Measurements from ENCODE around the gene VPS39. TPM values are rescaled to one million over a fixed set of nuclear protein-coding genes. Genes with fewer than 3 reads are reported as not detected.

Gene VPS39
- total RNA-seq, 1 donor from 2014 or later = 79.9 TPM

DNA sequence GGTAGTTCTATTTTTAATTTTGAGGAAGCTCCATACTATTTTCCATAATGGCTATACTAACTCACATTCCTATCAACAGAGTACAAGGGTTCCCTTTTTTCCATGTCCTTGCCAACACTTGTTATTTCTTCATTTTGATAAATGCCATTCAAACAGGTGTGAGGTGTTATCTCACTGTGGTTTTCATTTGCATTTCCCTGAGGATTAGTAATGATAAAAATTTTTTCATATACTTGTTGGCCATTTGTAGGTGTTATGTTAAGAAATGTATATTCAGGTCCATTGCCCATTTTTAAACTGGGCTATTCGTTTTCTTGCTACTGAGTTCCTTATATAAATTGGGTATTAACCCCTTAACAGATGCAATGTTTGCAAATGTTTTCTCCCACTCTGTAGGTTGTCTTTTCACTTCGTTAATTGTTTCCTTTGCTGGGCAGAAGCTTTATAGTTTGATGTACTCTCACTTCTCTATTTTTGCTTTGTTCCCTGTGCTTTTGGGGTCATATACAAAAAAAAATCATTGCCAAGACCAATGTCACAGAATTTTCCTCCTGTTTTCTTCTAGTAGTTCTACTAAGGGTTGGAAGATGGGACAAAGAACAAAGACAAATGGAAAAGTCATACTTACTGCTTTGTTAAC, 11.0 kb upstream of the VPS39 start:
- no peaks in the 10 kb centered on the region for H3K4me1 ChIP-seq
- H3K9me3 ChIP-seq = no peaks in the 10 kb centered on the region
- ATAC-seq = no peak
- H3K4me3 ChIP-seq = no peak overlapping the region
- TF ChIP-seq CTCF (IDR thresholded peaks at IDR 0.05) = no peak
- H3K27me3 ChIP-seq (ENCODE audit: low read depth) = no peaks in the 10 kb centered on the region
- H3K27ac ChIP-seq = no peak overlapping the region
- intact Hi-C loops (cut with DNase I) = no loop called here
- no peak for DNase-seq
- peaks cover 94% of the 10 kb centered on the region for H3K36me3 ChIP-seq

GRCh38 chr15:42217568-42217967, 9.5 kb upstream of the VPS39 start:
- Histone ChIP-seq H3K4me3 (no peak overlapping the region), H3K27ac (no peak overlapping the region), H3K4me1 (no peaks in the 10 kb centered on the region), H3K9me3 (no peaks in the 10 kb centered on the region), H3K36me3 (peaks cover 94% of the 10 kb centered on the region), H3K27me3 (ENCODE audit: low read depth) (no peaks in the 10 kb centered on the region)
- DNase-seq (no peak), ATAC-seq (no peak)
- intact Hi-C loops (cut with DNase I) = no loop called here
- no peak for TF ChIP-seq CTCF (IDR thresholded peaks at IDR 0.05)

- H3K9me3 ChIP-seq = no peaks in the 10 kb centered on the region
- peaks cover 94% of the 10 kb centered on the region for H3K36me3 ChIP-seq
- intact Hi-C loops (cut with DNase I) = no loop called here
- TF ChIP-seq CTCF (IDR thresholded peaks at IDR 0.05) = no peak
- no peak for ATAC-seq
- no peaks in the 10 kb centered on the region for H3K27me3 ChIP-seq (ENCODE audit: low read depth)
- no peak overlapping the region for H3K27ac ChIP-seq
- H3K4me1 ChIP-seq = peaks cover 7% of the 10 kb centered on the region
- no peak overlapping the region for H3K4me3 ChIP-seq
- DNase-seq = no peak
Observed at GRCh38 chr15:42215913-42216829, 8.1 kb upstream of the VPS39 start.

- Histone ChIP-seq H3K4me1 (peaks cover 17% of the 10 kb centered on the region), H3K9me3 (no peaks in the 10 kb centered on the region), H3K27ac (no peak overlapping the region), H3K4me3 (no peak overlapping the region), H3K36me3 (peaks cover 97% of the 10 kb centered on the region), H3K27me3 (ENCODE audit: low read depth) (no peaks in the 10 kb centered on the region)
- intact Hi-C loops (cut with DNase I) = no loop called here
- no peak for TF ChIP-seq CTCF (IDR thresholded peaks at IDR 0.05)
- ATAC-seq (no peak), DNase-seq (no peak)
Observed at GRCh38 chr15:42214600-42214999, 6.5 kb upstream of the VPS39 start.

GRCh38 chr15:42213511-42213910, 5.4 kb upstream of the VPS39 start:
- no peak overlapping the region for H3K4me3 ChIP-seq
- intact Hi-C loops (cut with DNase I) = no loop called here
- H3K9me3 ChIP-seq = no peaks in the 10 kb centered on the region
- H3K27me3 ChIP-seq (ENCODE audit: low read depth) = no peaks in the 10 kb centered on the region
- ATAC-seq (no peak), DNase-seq (no peak)
- H3K27ac ChIP-seq = no peak overlapping the region
- peaks cover 87% of the 10 kb centered on the region for H3K36me3 ChIP-seq
- peaks cover 22% of the 10 kb centered on the region for H3K4me1 ChIP-seq
- no peak for TF ChIP-seq CTCF (IDR thresholded peaks at IDR 0.05)
